NCI-H2171 (cell line): ENCODE data around the gene STAT3.

Source experiments
- DNase-seq: peaks from one replicate; lab custom pipeline; 2025; lab: John Stamatoyannopoulos, UW

The STAT3 gene

GRCh38 chr17:42294469-42295398 lies 93.5 kb downstream of the STAT3 start:
- no peak for DNase-seq

GRCh38 chr17:42291129-42291528 lies 97.1 kb downstream of the STAT3 start:
- no peak for DNase-seq

- no peak for DNase-seq
Measured at GRCh38 chr17:42290577-42290976, 97.7 kb downstream of the STAT3 start.

- no peak for DNase-seq
Measured at GRCh38 chr17:42289611-42290181, 98.5 kb downstream of the STAT3 start.

GRCh38 chr17:42288803-42289610 lies 99.2 kb downstream of the STAT3 start:
- DNase-seq, result no peak

GRCh38 chr17:42287977-42288802 lies 100.1 kb downstream of the STAT3 start, which contains the start of gene STAT5A:
TSS of gene STAT5A (plus strand) at chr17:42288498. CDS start at chr17:42289412, 914 bp downstream.
- no peak for DNase-seq

- DNase-seq, result no peak
Measured at GRCh38 chr17:42287305-42287976, 100.8 kb downstream of the STAT3 start.

GRCh38 chr17:42286411-42287221 lies 101.6 kb downstream of the STAT3 start:
- DNase-seq, result peak; percentile 51

GRCh38 chr17:42285346-42286050 lies 102.7 kb downstream of the STAT3 start:
- no peak for DNase-seq

- DNase-seq, result no peak
Measured at GRCh38 chr17:42284566-42284965, 103.7 kb downstream of the STAT3 start.

- no peak for DNase-seq
Measured at GRCh38 chr17:42284024-42284369, 104.2 kb downstream of the STAT3 start.

- DNase-seq, result no peak
Measured at GRCh38 chr17:42283241-42284023, 104.8 kb downstream of the STAT3 start.

GRCh38 chr17:42282478-42283080 lies 105.7 kb downstream of the STAT3 start:
- no peak for DNase-seq

GRCh38 chr17:42281571-42282096 lies 106.6 kb downstream of the STAT3 start:
- peak; percentile 72 for DNase-seq

- no peak for DNase-seq
Measured at GRCh38 chr17:42279776-42280630, 108.2 kb downstream of the STAT3 start.

GRCh38 chr17:42277342-42277712 lies 110.9 kb downstream of the STAT3 start:
- no peak for DNase-seq
